ENCODE data around the gene LDB2. TPM values are rescaled to one million over a fixed set of nuclear protein-coding genes. Genes with fewer than 3 reads are reported as not detected.

The LDB2 gene
- total and polyA plus RNA-seq, 8 donors, result 4.0 to 11.6 (median 5.9) TPM

DNA sequence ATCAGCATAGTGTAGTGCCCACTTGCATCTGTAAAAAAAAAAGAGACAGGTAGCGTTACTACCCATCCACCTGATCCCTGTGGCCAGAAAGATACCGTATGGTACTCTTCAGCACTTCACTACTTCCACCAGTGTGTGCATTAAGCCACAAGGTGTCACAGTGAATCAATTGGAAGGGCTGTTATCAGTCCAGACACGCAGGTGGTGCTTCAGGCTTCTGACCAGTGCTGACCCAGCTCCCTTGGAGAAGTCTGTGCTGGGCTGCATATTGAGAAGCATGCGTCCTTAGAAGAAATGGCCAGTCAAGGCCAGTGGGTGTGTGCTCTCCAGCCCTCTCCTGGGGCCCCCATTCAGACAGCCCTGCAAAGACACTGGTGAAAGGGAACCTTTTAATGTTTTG, 10.6 kb downstream of the LDB2 start:
- TF ChIP-seq, protein P1, sequence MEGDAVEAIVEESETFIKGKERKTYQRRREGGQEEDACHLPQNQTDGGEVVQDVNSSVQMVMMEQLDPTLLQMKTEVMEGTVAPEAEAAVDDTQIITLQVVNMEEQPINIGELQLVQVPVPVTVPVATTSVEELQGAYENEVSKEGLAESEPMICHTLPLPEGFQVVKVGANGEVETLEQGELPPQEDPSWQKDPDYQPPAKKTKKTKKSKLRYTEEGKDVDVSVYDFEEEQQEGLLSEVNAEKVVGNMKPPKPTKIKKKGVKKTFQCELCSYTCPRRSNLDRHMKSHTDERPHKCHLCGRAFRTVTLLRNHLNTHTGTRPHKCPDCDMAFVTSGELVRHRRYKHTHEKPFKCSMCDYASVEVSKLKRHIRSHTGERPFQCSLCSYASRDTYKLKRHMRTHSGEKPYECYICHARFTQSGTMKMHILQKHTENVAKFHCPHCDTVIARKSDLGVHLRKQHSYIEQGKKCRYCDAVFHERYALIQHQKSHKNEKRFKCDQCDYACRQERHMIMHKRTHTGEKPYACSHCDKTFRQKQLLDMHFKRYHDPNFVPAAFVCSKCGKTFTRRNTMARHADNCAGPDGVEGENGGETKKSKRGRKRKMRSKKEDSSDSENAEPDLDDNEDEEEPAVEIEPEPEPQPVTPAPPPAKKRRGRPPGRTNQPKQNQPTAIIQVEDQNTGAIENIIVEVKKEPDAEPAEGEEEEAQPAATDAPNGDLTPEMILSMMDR (IDR thresholded peaks at IDR 0.05), result no peak
- ATAC-seq (no peak), DNase-seq (no peak), FAIRE-seq (no peak)
- intact Hi-C loops (cut with DNase I), result no loop called here
- no peaks in the 10 kb centered on the region for H3K9me3 ChIP-seq
- no peaks in the 10 kb centered on the region for H3K27me3 ChIP-seq
- H3K4me1 ChIP-seq, result no peaks in the 10 kb centered on the region
- WGBS, 2 donors, result 44 to 60% methylated on average over 4 of the region's 4 CpGs
- no peaks in the 10 kb centered on the region for H3K36me3 ChIP-seq
- no peak overlapping the region for H3K4me3 ChIP-seq
- H3K27ac ChIP-seq, result no peak overlapping the region

DNA sequence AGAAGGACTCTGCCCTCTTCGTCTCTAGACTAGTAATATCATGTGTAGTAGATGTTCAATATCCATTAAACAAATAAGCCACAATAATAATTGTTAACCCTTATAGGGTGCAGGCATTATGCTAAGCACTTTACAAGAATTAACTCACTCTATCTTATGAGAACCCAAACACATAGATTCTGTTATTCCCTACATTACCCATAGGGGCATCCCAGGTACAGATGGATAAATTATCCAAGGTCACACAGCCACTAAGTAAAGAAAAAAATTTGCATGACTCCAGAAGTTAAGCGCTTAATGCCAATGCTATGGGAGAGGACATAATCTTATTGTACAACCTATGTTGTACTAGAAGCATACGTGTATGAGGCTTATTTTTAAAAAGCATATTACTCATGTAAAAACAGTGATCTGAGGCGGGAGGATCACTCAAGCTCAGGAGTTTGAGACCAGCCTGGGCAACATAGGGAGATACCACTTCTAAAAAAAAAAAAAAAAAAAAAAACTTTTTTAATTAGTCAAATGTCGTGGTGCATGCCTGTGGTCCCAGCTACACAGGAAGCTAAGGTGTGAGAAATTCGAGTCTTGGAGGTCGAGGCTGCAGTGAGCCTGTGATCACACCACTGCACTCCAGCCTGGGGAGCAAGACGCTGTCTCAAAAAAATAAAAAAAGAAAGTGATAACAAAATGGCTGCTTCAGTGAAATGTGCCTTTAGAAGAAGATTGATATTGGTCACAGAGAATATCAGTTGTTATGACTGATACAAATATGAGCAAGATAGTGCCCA, 13.6 kb downstream of the LDB2 start:
- Histone ChIP-seq H3K36me3 (no peaks in the 10 kb centered on the region), H3K4me1 (no peaks in the 10 kb centered on the region), H3K27ac (no peak overlapping the region), H3K4me3 (no peak overlapping the region), H3K27me3 (peaks cover 0 to 3% (median 0%) of the 10 kb centered on the region in 4 donors), H3K9me3 (no peaks in the 10 kb centered on the region)
- intact Hi-C loops (cut with DNase I), result no loop called here
- ATAC-seq (no peak), DNase-seq (no peak), FAIRE-seq (no peak)
- TF ChIP-seq, protein P1 (IDR thresholded peaks at IDR 0.05), result no peak
- WGBS, 2 donors, result 69 to 78% methylated on average over 8 of the region's 8 CpGs

DNA sequence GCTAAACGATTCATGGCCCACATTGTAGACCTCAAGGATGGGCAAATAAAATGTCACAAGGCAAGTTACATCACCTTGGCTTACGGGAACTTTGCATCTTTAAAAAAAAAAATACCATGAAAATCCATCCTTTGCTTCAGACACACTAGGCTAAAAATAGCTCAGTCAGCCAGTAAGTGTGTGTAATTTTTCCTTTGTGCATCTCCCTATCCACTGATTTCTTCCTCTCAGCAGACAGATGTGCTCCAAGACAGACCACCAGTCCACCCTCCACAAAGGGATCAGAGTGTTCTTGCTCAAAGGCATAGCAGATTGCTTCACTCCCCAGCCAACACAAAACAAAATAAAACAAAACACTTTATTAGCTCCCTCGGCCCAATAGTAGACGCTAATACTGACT, 14.6 kb downstream of the LDB2 start:
- Histone ChIP-seq H3K4me1 (no peaks in the 10 kb centered on the region), H3K27ac (no peak overlapping the region), H3K4me3 (no peak overlapping the region), H3K27me3 (peaks cover 0 to 3% (median 0%) of the 10 kb centered on the region in 4 donors), H3K36me3 (no peaks in the 10 kb centered on the region), H3K9me3 (no peaks in the 10 kb centered on the region)
- intact Hi-C loops (cut with DNase I), result no loop called here
- DNase-seq, result no peak
- FAIRE-seq, result no peak
- WGBS, 2 donors, result 74 to 85% methylated on average over 4 of the region's 4 CpGs
- TF ChIP-seq, protein P1 (IDR thresholded peaks at IDR 0.05), result no peak
- ATAC-seq, result no peak

DNA sequence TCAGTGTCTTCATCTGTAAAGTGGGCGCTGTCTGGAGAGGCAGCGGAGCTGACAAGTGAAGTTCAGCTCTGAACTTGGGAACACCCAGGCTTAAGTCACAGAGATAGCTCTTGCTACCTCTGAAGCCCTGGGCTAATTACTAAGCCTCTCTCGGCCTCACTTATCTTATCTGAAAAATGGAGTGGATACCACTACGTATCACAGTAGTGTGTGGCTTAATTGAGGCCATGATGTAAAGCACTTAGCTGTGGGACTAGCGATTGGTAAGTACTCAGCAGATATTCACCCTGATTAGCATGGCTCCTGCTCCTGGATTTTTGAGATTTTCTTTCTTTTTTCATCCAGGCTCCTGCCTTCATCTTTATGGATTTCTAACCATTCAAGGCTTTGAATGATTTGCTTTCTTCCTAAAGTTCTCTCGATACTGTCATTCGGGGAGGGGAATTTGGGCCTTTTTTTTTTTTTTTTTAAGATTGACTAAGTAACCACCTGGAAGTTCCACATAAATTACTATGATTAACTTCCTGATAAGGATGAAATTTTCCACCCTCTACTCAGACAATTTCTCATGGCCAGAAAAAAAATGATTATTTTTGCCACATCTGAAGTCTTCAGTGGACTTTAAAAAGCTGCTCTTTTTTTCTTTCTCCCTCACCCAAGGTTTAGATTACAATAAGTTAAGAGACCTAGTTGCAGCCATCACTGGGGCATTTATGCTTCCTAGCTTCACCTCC, 17.1 kb downstream of the LDB2 start:
- Histone ChIP-seq H3K9me3 (no peaks in the 10 kb centered on the region), H3K4me1 (no peaks in the 10 kb centered on the region), H3K36me3 (no peaks in the 10 kb centered on the region), H3K27me3 (peaks cover 0 to 3% (median 0%) of the 10 kb centered on the region in 4 donors), H3K4me3 (no peak overlapping the region), H3K27ac (no peak overlapping the region)
- no peak for ATAC-seq
- TF ChIP-seq, protein P1 (IDR thresholded peaks at IDR 0.05), result no peak
- intact Hi-C loops (cut with DNase I), result no loop called here
- no peak for DNase-seq
- WGBS, 2 donors, result 63 to 73% methylated on average over 7 of the region's 7 CpGs
- FAIRE-seq, result no peak

DNA sequence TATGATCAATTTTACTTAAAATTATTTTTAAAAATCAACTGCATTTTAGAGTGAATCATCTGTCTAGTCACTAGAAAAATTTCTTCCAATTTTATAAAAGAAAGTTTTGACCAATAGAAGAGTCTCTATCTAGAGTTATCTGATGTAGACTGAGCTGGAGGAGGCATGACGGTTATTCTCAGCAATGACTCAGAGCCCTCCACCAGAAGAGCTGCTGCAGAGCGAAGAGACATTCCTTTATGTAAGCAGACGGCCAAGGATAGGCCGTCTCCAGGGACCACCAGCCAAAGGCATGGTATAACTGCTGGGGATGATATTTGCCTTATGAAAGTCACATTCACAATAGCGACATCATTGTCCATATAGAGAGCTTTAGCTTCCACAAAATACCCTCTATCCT, 23.0 kb downstream of the LDB2 start:
- TF ChIP-seq, protein P1 (IDR thresholded peaks at IDR 0.05), result no peak
- intact Hi-C loops (cut with DNase I), result no loop called here
- no peaks in the 10 kb centered on the region for H3K4me1 ChIP-seq
- no peaks in the 10 kb centered on the region for H3K9me3 ChIP-seq
- no peak overlapping the region for H3K27ac ChIP-seq
- FAIRE-seq (no peak), DNase-seq (no peak), ATAC-seq (peak in 1 of 4 donors; percentile 54)
- 53 to 70% methylated on average over 5 of the region's 5 CpGs for WGBS, 2 donors
- no peak overlapping the region for H3K4me3 ChIP-seq
- H3K36me3 ChIP-seq, result no peaks in the 10 kb centered on the region
- H3K27me3 ChIP-seq, result no peaks in the 10 kb centered on the region

All from pancreas (tissue), 10 donors.